Activated naive CD8-positive, alpha-beta T cell treated with anti-CD3 and anti-CD28 coated beads, Interleukin-2, amount 50 U/mL, for 24 hours (primary cell): ENCODE results near the gene SERTAD1.

ENCODE experiments used
- ATAC-seq: fragments of 150-1000 bp; cut with Tn5 transposase; one replicate; pipeline ENCODE4 v1.10.0; 2021
- DNase-seq: peaks from one replicate; pipeline ENCODE4 v3.0.0; 2021
- H3K27ac Mint-ChIP-seq: one replicate; pipeline ENCODE4 v1.8.0; 2021; ENCODE audit warnings: mild to moderate bottlenecking, mixed read lengths
- H3K27me3 Mint-ChIP-seq: one replicate; pipeline ENCODE4 v1.8.0; 2021; ENCODE audit warnings: mixed read lengths
- H3K36me3 Mint-ChIP-seq: one replicate; pipeline ENCODE4 v1.8.0; 2021; ENCODE audit warnings: low read depth, mixed read lengths
- H3K4me1 Mint-ChIP-seq: one replicate; pipeline ENCODE4 v1.8.0; 2021; ENCODE audit warnings: mixed read lengths
- H3K4me3 Mint-ChIP-seq: one replicate; pipeline ENCODE4 v1.8.0; 2021; ENCODE audit warnings: mild to moderate bottlenecking, moderate library complexity, mixed read lengths
- H3K9me3 Mint-ChIP-seq: one replicate; pipeline ENCODE4 v1.8.0; 2021; ENCODE audit warnings: mixed read lengths

The SERTAD1 gene

DNA sequence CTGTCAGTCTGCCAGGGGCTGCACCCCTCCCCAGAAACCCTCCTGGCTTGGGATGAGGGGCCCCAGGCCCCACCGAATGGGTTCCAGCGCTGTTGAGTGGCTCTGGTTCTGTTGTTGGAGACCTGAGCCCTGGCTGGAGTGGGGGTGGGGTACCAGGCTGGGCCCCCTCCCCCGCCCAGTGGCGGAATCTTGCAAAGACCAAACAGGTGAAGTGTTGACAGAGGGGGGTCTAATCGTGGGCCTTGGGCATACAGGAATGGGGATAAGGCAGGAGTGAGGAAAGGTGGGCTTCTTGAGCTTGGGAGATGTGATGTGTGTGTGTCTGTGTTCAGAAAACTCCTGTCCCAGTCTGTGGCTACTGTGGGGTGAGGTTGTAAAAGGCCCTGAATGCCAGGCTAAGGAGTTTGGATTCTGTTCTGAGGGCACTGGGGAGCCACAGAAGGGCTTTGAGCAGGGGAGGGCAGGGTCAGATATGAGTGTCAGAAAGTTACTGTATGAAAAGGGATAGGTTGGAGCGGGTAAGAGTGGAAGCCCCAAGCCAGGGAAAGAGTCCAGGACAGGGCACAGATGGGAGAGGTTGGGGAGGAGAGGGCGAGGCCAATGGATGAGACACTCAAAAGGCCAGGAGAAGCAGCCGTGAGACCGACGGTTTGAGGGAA lies 35.6 kb downstream of the SERTAD1 start, which contains the start of gene HIPK4:
HIPK4 (minus strand) TSS at position 98 of the 659 bp plus-strand sequence. CDS start 279 bp downstream, outside the sequence.
- no peak within 1 kb of the TSS for H3K27ac Mint-ChIP-seq
- ATAC-seq (no peak), DNase-seq (no peak)
- H3K27me3 Mint-ChIP-seq, result no peaks in the 10 kb centered on the region
- no peaks in the 10 kb centered on the region for H3K9me3 Mint-ChIP-seq
- no peaks in the 10 kb centered on the region for H3K36me3 Mint-ChIP-seq
- no peak within 1 kb of the TSS for H3K4me3 Mint-ChIP-seq
- no peaks in the 10 kb centered on the region for H3K4me1 Mint-ChIP-seq

DNA sequence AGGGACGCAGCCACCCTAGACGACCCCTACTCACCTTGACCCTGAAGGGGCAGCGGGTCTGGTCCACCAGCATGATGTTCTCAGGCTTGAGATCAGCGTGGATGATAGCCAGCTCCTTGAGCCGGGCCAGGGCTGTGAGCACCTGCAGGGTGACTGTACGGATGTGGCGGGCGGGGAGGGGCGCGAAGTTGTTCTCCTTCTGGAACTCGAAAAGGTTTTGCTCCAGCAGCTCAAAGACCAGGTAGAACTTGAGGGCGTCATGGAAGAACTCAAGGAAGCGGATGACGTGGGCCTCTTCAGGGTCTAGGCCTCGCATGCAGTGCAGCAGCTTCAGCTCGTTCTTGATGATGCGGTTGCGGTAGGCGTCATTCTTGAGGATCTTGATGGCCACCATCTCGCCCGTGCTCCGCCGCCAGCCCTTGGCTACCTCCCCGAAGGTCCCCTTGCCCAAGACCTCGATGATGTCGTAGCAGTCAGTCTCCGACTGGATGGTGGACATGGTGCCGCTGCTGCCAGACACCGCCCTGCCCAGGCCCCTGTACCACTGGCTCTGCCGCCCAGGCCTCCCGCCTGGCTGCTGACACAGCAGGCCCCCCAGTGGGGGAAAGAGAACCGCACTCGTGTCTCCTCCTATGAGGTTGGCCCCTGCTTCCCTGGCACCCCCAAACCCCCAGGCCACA lies 36.2 kb downstream of the SERTAD1 start:
- Mint-ChIP-seq H3K4me3 (no peak overlapping the region), H3K9me3 (no peaks in the 10 kb centered on the region), H3K27ac (no peak overlapping the region), H3K36me3 (no peaks in the 10 kb centered on the region), H3K27me3 (no peaks in the 10 kb centered on the region), H3K4me1 (no peaks in the 10 kb centered on the region)
- DNase-seq (no peak), ATAC-seq (no peak)

DNA sequence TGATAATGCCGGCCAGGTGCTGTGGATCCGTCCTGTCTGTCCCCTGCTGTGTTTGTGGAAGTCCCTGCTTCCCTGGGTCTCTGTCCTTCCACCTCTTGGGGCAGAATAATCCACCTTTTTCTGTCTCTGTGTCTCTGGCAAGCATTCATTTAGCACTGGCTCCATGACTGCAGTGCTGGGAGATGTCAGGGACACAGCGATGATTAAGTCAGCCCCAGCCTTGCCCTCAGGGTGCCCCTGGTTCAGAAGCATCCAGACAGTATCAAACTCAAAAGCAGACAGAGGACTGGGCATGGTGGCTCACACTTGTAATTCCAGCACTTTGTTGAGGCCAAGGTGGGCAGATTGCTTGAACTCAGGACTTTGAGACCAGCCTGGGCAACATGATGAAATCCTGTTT lies 37.3 kb downstream of the SERTAD1 start:
- Mint-ChIP-seq H3K4me3 (no peak overlapping the region), H3K9me3 (no peaks in the 10 kb centered on the region), H3K27ac (no peak overlapping the region), H3K27me3 (no peaks in the 10 kb centered on the region), H3K36me3 (no peaks in the 10 kb centered on the region), H3K4me1 (no peaks in the 10 kb centered on the region)
- no peak for DNase-seq
- ATAC-seq, result no peak

DNA sequence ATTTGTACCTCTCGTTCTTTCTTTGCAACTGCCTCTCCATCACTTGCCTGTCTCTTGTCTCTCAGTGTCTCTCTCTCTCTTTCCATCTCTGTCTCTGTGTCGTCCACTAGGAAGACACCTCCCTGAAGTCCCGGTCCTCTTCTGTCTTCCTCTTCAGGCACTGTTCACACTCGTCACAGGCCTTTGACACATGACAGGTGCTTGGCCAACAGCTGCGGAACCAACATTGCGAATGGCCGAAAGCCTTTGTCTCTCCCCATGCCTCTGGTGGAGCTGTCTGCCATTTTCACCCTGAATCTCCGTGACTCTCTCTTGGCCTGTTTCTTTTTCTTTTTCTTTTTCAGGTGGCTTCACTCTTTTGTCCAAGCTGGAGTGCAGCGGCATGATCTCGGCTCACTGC lies 38.6 kb downstream of the SERTAD1 start:
- DNase-seq, result no peak
- Mint-ChIP-seq H3K4me1 (no peaks in the 10 kb centered on the region), H3K9me3 (no peaks in the 10 kb centered on the region), H3K36me3 (no peaks in the 10 kb centered on the region), H3K27ac (no peak overlapping the region), H3K27me3 (no peaks in the 10 kb centered on the region), H3K4me3 (no peak overlapping the region)
- no peak for ATAC-seq

DNA sequence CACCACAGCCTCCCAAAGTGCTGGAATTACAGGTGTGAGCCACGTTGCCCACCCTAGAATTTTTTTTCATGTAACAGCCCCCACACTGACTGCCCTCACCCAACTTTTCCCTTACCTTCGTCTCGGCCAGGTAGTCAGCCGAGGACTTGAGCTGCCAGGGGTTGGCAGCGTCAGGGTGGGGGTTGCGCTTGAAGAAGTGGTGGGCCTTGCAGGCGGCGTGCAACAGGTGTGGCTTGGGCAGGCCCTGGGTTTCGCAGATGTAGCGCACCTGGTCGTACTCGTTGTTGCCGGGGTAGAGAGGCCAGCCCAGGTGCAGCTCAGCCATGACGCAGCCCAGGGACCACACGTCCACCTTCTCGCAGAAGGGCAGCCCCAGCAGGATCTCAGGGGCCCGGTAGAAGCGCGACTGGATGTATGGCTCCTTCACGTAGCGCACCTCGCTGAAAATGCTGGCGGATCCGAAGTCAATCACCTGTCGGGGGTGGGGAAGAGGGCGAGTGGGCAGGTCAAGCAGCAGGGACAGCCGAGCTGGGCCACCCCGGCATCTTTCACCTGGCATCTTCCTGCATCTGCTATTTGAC lies 42.0 kb downstream of the SERTAD1 start:
- Mint-ChIP-seq H3K9me3 (no peaks in the 10 kb centered on the region), H3K4me1 (no peaks in the 10 kb centered on the region), H3K4me3 (no peak overlapping the region), H3K27me3 (no peaks in the 10 kb centered on the region), H3K36me3 (no peaks in the 10 kb centered on the region), H3K27ac (no peak overlapping the region)
- ATAC-seq (no peak), DNase-seq (no peak)

DNA sequence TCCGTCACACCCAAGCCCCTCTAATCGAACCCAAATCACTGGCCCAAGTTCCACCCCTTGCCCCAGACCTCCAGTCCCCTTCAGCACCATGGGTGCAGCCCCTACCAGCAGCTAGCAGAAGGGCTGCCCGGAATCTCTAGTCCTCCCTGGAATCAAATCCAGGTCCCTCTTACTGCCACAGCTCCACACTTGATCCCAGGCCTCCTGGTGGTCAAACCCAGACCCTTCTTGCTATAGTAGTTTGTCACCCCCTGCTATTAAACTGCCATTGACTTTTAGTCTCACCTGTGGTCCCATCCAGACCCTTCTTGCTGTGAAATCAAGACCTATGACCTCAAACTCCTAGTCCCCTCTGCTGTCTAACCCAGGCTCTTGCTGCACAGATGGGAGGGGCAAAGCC lies 44.5 kb downstream of the SERTAD1 start:
- H3K4me3 Mint-ChIP-seq, result no peak overlapping the region
- no peak for ATAC-seq
- H3K27ac Mint-ChIP-seq, result no peak overlapping the region

DNA sequence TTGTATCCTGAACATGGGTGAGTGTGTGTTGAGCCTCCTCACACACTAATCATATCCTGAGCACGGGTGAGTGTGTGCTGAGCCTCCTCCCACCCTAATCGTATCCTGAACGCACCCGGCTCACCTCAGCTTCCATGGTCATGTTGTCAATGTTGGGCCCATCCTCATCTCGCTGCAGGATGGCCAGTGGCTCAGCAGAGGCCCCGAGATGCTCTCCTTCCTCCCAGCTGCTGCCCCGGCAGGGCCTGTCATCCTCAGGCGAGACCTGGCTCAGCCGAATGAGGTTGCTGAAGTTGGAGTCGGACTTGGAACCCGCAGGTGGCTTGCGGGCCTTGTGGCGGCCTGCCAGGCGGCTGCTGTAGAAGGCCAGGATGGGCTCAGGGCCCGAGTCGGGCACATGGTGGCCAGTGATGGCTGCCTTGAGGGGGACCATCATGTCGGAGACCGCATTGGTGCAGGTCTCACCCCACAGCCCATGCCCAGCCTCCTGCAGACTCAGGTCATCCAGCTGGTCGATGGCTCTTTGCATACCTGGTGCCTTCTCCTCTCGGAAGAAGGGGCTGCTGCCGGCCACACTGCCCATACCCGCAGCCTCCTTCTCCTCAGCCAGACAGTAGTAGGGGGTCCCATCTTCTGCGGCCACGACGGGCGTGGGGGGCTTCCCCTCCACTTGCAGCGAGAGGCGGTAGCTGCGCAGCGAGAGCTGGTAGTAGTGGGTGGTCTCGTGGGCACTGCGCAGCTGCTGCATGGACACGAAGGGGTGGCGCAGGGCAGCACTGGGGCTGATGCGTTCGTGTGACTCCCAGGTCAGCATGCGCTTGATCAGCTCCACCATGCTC lies 45.4 kb downstream of the SERTAD1 start:
- Mint-ChIP-seq H3K9me3 (no peaks in the 10 kb centered on the region), H3K4me1 (no peaks in the 10 kb centered on the region), H3K27me3 (no peaks in the 10 kb centered on the region), H3K36me3 (no peaks in the 10 kb centered on the region), H3K4me3 (no peak overlapping the region), H3K27ac (no peak overlapping the region)
- no peak for ATAC-seq
- no peak for DNase-seq

More for the DNA sequence above, 44.5 kb downstream of the SERTAD1 start:
- H3K9me3 Mint-ChIP-seq, result no peaks in the 10 kb centered on the region
- H3K4me1 Mint-ChIP-seq, result no peaks in the 10 kb centered on the region
- no peaks in the 10 kb centered on the region for H3K36me3 Mint-ChIP-seq
- no peak for DNase-seq
- H3K27me3 Mint-ChIP-seq, result no peaks in the 10 kb centered on the region

DNA sequence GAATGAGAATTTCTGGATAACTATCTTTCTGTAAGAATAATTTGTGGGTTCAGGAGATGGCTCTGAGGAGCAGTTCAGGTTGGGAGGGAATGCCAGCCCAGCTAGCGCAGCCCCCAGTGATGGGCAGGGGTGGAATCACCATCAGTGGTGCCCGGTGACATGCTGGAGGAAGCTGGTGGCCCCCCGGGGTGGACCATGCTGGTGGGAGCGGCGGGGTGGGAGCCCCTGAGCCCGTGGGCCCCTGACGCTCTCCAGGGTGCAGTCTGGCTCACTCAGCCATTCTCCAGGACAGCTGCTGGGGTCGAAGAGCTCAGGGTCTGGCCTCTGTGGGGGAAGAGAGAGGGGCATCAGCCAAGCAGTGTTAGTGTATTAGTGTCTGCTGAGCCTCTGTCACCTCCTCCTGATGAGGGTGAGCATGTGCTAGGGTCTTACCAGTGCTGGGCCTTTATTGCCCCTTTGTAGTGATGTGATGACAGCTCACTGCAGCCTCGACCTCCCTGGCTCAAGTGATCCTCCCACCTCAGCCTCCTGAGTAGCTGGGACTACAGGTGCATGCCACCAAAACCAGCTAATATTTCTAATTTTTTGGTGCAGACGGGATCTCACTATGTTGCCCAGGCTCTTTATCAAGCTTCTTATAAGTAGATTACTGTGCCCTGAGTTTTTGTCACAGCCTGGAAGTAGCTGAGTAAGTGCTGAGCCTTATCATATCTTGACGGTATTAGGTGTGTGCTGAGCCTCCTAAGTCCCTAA lies 46.2 kb downstream of the SERTAD1 start:
- no peak overlapping the region for H3K27ac Mint-ChIP-seq
- H3K9me3 Mint-ChIP-seq, result no peaks in the 10 kb centered on the region
- H3K27me3 Mint-ChIP-seq, result no peaks in the 10 kb centered on the region
- ATAC-seq (no peak), DNase-seq (no peak)
- no peaks in the 10 kb centered on the region for H3K4me1 Mint-ChIP-seq
- H3K4me3 Mint-ChIP-seq, result no peak overlapping the region
- H3K36me3 Mint-ChIP-seq, result peaks cover under 1% of the 10 kb centered on the region

DNA sequence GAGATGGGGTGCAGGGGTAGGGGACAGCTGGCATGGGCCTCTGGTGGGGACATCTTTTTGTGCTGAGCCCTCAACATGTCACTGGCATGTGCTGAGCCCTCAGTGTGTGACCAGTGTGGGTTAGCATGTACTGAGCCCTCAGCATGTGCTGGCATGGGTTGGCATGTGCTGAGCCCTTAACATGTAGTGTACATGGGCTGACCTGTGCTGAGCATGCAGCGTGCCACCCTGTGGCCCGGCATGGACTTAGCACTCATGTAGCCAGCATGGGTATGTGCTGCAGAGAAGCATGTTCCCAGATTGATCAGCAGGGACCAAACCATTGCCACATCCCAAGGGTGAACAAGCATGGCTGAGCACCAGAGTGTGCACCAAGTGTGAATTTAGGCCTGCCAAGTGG lies 47.3 kb downstream of the SERTAD1 start:
- Mint-ChIP-seq H3K36me3 (peaks cover 2% of the 10 kb centered on the region), H3K27me3 (no peaks in the 10 kb centered on the region), H3K4me1 (no peaks in the 10 kb centered on the region), H3K9me3 (no peaks in the 10 kb centered on the region), H3K4me3 (no peak overlapping the region), H3K27ac (no peak overlapping the region)
- ATAC-seq (peak; percentile 13), DNase-seq (no peak)

DNA sequence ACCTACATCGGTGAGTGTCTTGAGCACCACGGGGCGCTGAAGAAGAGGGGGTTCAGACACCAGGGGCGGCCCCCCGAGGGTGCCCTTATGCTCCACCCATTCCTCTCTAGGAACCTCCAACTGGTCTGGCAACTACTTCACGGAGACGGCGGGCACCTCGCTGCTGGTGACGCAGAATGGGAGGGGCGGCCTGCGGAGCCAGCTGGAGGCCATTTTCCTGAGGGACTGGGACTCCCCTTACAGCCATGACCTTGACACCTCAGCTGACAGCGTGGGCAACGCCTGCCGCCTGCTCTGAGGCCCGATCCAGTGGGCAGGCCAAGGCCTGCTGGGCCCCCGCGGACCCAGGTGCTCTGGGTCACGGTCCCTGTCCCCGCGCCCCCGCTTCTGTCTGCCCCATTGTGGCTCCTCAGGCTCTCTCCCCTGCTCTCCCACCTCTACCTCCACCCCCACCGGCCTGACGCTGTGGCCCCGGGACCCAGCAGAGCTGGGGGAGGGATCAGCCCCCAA lies 47.9 kb downstream of the SERTAD1 start:
- H3K36me3 Mint-ChIP-seq, result peaks cover 2% of the 10 kb centered on the region
- no peaks in the 10 kb centered on the region for H3K9me3 Mint-ChIP-seq
- no peak overlapping the region for H3K27ac Mint-ChIP-seq
- ATAC-seq (no peak), DNase-seq (no peak)
- H3K27me3 Mint-ChIP-seq, result no peaks in the 10 kb centered on the region
- H3K4me3 Mint-ChIP-seq, result no peak overlapping the region
- H3K4me1 Mint-ChIP-seq, result no peaks in the 10 kb centered on the region

DNA sequence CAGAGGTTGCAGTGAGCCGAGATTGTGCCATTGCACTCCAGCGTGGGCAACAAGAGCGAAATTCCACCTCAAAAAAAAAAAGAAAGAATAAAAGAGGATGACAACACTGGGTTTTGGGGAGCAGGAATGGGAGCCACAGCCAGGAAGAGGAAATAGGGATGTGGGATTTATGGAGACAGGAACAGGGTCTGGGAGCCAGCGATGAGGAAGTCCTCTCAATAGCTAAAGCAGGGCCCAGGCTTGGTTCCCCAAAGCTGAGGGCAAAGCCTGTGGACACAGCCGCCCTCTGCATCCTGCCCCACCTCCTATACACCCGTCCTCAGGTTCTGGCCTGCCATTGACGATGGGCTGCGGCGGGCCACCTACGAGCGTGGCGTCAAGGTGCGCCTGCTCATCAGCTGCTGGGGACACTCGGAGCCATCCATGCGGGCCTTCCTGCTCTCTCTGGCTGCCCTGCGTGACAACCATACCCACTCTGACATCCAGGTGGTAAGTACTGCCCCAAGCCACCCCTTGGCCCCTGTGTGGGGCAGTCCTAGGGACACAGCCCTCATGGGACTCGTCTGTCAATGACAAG lies 49.4 kb downstream of the SERTAD1 start:
- ATAC-seq, result no peak
- Mint-ChIP-seq H3K36me3 (peaks cover 2% of the 10 kb centered on the region), H3K27ac (no peak overlapping the region), H3K27me3 (no peaks in the 10 kb centered on the region), H3K4me3 (no peak overlapping the region), H3K4me1 (no peaks in the 10 kb centered on the region), H3K9me3 (no peaks in the 10 kb centered on the region)
- DNase-seq, result no peak

DNA sequence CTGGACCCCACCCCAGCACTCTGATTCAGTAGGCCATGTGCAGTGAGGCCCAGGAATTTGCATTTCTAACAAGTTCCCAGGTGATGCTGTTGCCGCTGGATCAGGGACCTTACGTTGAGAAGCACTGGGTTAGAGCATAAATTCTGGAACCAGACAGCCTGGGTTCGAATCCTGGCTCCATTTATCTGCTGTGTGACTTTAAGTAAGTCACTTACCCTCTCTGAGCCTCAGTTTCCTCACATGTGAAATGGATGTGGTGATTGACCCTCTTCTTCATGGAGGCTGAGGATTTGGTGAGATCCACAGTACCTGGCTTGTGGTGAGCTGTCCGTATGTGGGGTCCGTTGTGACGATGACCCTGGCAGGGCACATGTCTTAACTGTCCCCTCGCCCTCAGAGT lies 51.7 kb downstream of the SERTAD1 start:
- DNase-seq (no peak), ATAC-seq (no peak)
- Mint-ChIP-seq H3K9me3 (no peaks in the 10 kb centered on the region), H3K27ac (no peak overlapping the region), H3K4me1 (no peaks in the 10 kb centered on the region), H3K27me3 (no peaks in the 10 kb centered on the region), H3K4me3 (no peak overlapping the region), H3K36me3 (peaks cover 2% of the 10 kb centered on the region)

DNA sequence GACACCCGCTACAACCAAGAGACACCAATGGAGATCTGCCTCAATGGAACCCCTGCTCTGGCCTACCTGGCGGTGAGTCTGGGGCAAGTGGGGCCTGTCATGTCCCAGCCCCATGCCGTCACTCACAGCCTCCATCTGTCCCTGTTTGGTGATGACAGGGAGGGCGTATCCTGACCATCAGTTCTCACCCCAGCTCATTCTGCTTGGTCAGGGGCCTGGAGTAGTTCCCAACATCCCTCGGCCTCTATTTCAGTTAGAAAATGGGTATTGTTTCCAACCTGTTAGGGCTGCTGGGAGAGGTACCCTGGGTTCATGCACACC lies 54.0 kb downstream of the SERTAD1 start:
- peaks cover 4% of the 10 kb centered on the region for H3K36me3 Mint-ChIP-seq
- no peak for ATAC-seq

More for the DNA sequence above, 54.0 kb downstream of the SERTAD1 start:
- no peak for DNase-seq
- H3K9me3 Mint-ChIP-seq, result no peaks in the 10 kb centered on the region
- H3K4me1 Mint-ChIP-seq, result no peaks in the 10 kb centered on the region
- no peak overlapping the region for H3K4me3 Mint-ChIP-seq
- no peaks in the 10 kb centered on the region for H3K27me3 Mint-ChIP-seq
- H3K27ac Mint-ChIP-seq, result no peak overlapping the region
